ENCODE data around the gene DUOXA1. TPM values are rescaled to one million over a fixed set of nuclear protein-coding genes. Genes with fewer than 3 reads are reported as not detected.
A peak's percentile ranks its signal among the peaks of the same experiment; 100 is the strongest.

The DUOXA1 gene
- total and polyA plus RNA-seq, 9 of the 15 experiments (the other 6 are each of a cell fraction or from before 2014, with no cell fraction given), result 0.17 to 0.74 (median 0.24) TPM; not detected in 6

DNA sequence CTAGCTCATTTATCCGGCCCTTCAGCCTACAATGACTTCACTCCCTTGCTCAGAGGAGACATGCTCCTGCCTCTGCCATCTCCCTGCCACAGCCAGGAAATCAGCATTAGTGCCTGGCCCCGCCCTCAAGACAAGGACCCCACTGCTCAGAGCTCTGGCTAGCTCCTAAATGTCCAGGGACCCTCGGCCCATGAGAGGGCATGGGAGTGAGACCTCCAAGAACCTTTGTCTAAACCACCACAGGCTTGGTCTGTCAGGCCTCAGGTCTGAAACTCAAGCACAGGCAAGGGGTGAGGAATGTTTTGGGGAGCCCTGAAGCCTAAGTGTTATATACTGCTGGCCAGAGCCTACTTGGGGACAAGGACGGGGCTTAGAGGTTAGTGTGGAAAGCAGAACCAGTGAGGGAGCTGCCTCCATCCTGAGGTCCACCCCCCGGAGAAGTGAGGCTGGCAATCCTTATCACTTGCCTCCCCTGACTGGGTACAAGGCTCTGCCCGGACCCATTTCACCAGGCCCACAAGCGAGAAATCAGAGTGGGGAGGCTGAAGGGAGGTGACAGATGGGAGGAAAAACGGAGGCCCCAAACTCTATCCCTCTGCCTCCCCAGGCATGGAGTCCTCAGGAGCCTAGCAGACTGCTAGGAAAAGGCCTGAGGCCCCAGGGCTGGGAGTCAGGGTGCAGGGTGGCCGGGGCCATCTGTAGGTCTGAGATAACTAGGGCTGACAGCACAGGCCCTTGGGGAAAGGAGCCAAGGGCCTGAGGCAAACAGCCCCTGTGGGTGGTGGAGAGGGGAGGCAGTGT lies 39.3 kb upstream of the DUOXA1 start (continued):
- TF ChIP-seq THAP7 (CRISPR knock-in tag; IDR thresholded peaks at IDR 0.05), result no peak
- no peak for TF ChIP-seq PRPF4 (IDR thresholded peaks at IDR 0.05; ENCODE audit: insufficient read depth, low read depth, low read length, poor library complexity, severe bottlenecking)
- TF ChIP-seq DIDO1 (tag; IDR thresholded peaks at IDR 0.05; ENCODE audit: low read depth), result no peak
- TF ChIP-seq ETV5 (CRISPR knock-in tag; IDR thresholded peaks at IDR 0.05; ENCODE audit: low read depth), result no peak
- TF ChIP-seq STAT5B (CRISPR knock-in tag; IDR thresholded peaks at IDR 0.05), result no peak
- no peak for TF ChIP-seq SIRT6 (IDR thresholded peaks at IDR 0.05; ENCODE audit: low read depth, low read length)
- TF ChIP-seq, protein P1, sequence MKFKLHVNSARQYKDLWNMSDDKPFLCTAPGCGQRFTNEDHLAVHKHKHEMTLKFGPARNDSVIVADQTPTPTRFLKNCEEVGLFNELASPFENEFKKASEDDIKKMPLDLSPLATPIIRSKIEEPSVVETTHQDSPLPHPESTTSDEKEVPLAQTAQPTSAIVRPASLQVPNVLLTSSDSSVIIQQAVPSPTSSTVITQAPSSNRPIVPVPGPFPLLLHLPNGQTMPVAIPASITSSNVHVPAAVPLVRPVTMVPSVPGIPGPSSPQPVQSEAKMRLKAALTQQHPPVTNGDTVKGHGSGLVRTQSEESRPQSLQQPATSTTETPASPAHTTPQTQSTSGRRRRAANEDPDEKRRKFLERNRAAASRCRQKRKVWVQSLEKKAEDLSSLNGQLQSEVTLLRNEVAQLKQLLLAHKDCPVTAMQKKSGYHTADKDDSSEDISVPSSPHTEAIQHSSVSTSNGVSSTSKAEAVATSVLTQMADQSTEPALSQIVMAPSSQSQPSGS (CRISPR knock-in tag; IDR thresholded peaks at IDR 0.05), result no peak
- no peak for TF ChIP-seq TCF7L2 (IDR thresholded peaks at IDR 0.05; ENCODE audit: low read depth, low read length)
- TF ChIP-seq MCM5 (IDR thresholded peaks at IDR 0.05; ENCODE audit: low read depth), result no peak
- peak; percentile 30; the same call in 1 of the 2 replicates for TF ChIP-seq STAT5A (IDR thresholded peaks at IDR 0.05; ENCODE audit: borderline replicate concordance, low read length)
- TF ChIP-seq BDP1 (IDR thresholded peaks at IDR 0.05; ENCODE audit: insufficient read depth, insufficient read length), result no peak
- no peak for TF ChIP-seq THRB (CRISPR knock-in tag; conservative IDR thresholded peaks at IDR 0.05)
- TF ChIP-seq, protein P2, sequence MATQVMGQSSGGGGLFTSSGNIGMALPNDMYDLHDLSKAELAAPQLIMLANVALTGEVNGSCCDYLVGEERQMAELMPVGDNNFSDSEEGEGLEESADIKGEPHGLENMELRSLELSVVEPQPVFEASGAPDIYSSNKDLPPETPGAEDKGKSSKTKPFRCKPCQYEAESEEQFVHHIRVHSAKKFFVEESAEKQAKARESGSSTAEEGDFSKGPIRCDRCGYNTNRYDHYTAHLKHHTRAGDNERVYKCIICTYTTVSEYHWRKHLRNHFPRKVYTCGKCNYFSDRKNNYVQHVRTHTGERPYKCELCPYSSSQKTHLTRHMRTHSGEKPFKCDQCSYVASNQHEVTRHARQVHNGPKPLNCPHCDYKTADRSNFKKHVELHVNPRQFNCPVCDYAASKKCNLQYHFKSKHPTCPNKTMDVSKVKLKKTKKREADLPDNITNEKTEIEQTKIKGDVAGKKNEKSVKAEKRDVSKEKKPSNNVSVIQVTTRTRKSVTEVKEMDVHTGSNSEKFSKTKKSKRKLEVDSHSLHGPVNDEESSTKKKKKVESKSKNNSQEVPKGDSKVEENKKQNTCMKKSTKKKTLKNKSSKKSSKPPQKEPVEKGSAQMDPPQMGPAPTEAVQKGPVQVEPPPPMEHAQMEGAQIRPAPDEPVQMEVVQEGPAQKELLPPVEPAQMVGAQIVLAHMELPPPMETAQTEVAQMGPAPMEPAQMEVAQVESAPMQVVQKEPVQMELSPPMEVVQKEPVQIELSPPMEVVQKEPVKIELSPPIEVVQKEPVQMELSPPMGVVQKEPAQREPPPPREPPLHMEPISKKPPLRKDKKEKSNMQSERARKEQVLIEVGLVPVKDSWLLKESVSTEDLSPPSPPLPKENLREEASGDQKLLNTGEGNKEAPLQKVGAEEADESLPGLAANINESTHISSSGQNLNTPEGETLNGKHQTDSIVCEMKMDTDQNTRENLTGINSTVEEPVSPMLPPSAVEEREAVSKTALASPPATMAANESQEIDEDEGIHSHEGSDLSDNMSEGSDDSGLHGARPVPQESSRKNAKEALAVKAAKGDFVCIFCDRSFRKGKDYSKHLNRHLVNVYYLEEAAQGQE (IDR thresholded peaks at IDR 0.05; ENCODE audit: borderline replicate concordance), result no peak
- TF ChIP-seq, protein P2 (CRISPR knock-in tag; IDR thresholded peaks at IDR 0.05; ENCODE audit: low read depth), result no peak
- TF ChIP-seq TAF7 (tag; IDR thresholded peaks at IDR 0.05), result no peak
- TF ChIP-seq ELF1 (tag; IDR thresholded peaks at IDR 0.05), result no peak
- TF ChIP-seq PURB (CRISPR knock-in tag; IDR thresholded peaks at IDR 0.05; ENCODE audit: low read depth), result no peak
